ENCODE results near the gene HSPA12B.
A peak's percentile ranks its signal among the peaks of the same experiment; 100 is the strongest.

HSPA12B gene

GRCh38 chr20:3748073-3748472 is 15.6 kb downstream of the HSPA12B start:
- TF ChIP-seq CTCF (IDR thresholded peaks at IDR 0.05; ENCODE audit: insufficient read depth, low read depth, low read length, missing control alignments) = no peak
- H3K4me3 ChIP-seq (ENCODE audit: low read length) = no peak overlapping the region
- DNase-seq (ENCODE audit: low read depth) = no peak

- no peak for DNase-seq (ENCODE audit: low read depth)
- H3K4me3 ChIP-seq (ENCODE audit: low read length) = no peak overlapping the region
Measured at GRCh38 chr20:3749087-3749688, 16.7 kb downstream of the HSPA12B start.

GRCh38 chr20:3749689-3750531 is 17.4 kb downstream of the HSPA12B start:
- peak overlapping the region; percentile 3 for H3K4me3 ChIP-seq (ENCODE audit: low read length)
- peak; percentile 23 for TF ChIP-seq CTCF (IDR thresholded peaks at IDR 0.05; ENCODE audit: insufficient read depth, low read depth, low read length, missing control alignments)
- DNase-seq (ENCODE audit: low read depth) = peak; percentile 34

More at GRCh38 chr20:3749087-3749688, 16.7 kb downstream of the HSPA12B start:
- TF ChIP-seq CTCF (IDR thresholded peaks at IDR 0.05; ENCODE audit: insufficient read depth, low read depth, low read length, missing control alignments) = no peak

- H3K4me3 ChIP-seq (ENCODE audit: low read length) = no peak overlapping the region
- no peak for DNase-seq (ENCODE audit: low read depth)
- no peak for TF ChIP-seq CTCF (IDR thresholded peaks at IDR 0.05; ENCODE audit: insufficient read depth, low read depth, low read length, missing control alignments)
Measured at GRCh38 chr20:3751305-3751674, 18.8 kb downstream of the HSPA12B start.

- TF ChIP-seq CTCF (IDR thresholded peaks at IDR 0.05; ENCODE audit: insufficient read depth, low read depth, low read length, missing control alignments) = no peak
- H3K4me3 ChIP-seq (ENCODE audit: low read length) = peak overlapping the region; percentile 18
- peak; percentile 63 for DNase-seq (ENCODE audit: low read depth)
Measured at GRCh38 chr20:3751675-3752385, 19.3 kb downstream of the HSPA12B start.

- no peak for DNase-seq (ENCODE audit: low read depth)
- TF ChIP-seq CTCF (IDR thresholded peaks at IDR 0.05; ENCODE audit: insufficient read depth, low read depth, low read length, missing control alignments) = no peak
- H3K4me3 ChIP-seq (ENCODE audit: low read length) = peak overlapping the region; percentile 18
Measured at GRCh38 chr20:3752386-3752759, 19.9 kb downstream of the HSPA12B start.

All from epithelial cell of esophagus (primary cell).